Ishikawa (cell line): Measurements from ENCODE around the gene AFG1L.

Source experiments
- EP300 ChIP-seq: IDR thresholded peaks from 2 replicates; pipeline ENCODE4 v1.6.1; 2012; ENCODE audit warnings: borderline replicate concordance
- MAX ChIP-seq: IDR thresholded peaks from 2 replicates; pipeline ENCODE4 v1.6.1; 2012

- no peak for TF ChIP-seq MAX
- TF ChIP-seq EP300, result no peak
Measured at GRCh38 chr6:108407904-108408827, 113.3 kb downstream of the AFG1L start.
